Measurements from ENCODE around the gene RPL22L1.

Gene RPL22L1

DNA sequence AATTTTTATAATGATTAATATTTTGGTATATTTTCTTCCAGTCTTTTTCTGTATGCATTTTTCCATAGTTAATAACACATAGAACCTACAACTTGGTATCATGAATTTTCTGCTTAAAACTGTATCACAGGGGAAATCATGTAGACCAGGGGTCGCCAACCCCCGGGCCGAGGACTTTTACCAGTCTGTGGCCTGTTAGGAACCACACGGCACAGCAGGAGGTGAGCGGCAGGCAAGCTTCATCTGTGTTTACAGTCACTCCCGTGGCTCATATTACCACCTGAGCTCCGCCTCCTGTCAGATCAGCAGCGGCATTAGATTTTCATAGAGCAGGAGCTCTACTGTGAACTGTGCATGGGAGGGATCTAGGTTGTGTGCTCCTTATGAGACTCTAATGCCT, 54.7 kb downstream of the RPL22L1 start:
- no peak overlapping the region for H3K4me3 ChIP-seq (replicated peaks; ENCODE audit: low read depth, low read length)
- DNase-seq (ENCODE audit: low read depth), result no peak
- TF ChIP-seq, protein P1, sequence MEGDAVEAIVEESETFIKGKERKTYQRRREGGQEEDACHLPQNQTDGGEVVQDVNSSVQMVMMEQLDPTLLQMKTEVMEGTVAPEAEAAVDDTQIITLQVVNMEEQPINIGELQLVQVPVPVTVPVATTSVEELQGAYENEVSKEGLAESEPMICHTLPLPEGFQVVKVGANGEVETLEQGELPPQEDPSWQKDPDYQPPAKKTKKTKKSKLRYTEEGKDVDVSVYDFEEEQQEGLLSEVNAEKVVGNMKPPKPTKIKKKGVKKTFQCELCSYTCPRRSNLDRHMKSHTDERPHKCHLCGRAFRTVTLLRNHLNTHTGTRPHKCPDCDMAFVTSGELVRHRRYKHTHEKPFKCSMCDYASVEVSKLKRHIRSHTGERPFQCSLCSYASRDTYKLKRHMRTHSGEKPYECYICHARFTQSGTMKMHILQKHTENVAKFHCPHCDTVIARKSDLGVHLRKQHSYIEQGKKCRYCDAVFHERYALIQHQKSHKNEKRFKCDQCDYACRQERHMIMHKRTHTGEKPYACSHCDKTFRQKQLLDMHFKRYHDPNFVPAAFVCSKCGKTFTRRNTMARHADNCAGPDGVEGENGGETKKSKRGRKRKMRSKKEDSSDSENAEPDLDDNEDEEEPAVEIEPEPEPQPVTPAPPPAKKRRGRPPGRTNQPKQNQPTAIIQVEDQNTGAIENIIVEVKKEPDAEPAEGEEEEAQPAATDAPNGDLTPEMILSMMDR (IDR thresholded peaks at IDR 0.05; ENCODE audit: low read length, missing control alignments), result no peak

Data from fibroblast of pulmonary artery (primary cell).